ENCODE measurements around the gene GFRA1. TPM values are rescaled to one million over a fixed set of nuclear protein-coding genes. Genes with fewer than 3 reads are reported as not detected.

The GFRA1 gene
- total RNA-seq, 1 donor from 2014 or later = 7.3 TPM

- DNase-seq (ENCODE audit: missing footprints) (no peak), ATAC-seq (no peak)
- intact Hi-C loops (cut with DNase I) = no loop called here
These were observed 125.7 kb downstream of the GFRA1 start for GRCh38 chr10:116147147-116147905.

- no peak for ATAC-seq
These were observed 126.5 kb downstream of the GFRA1 start for GRCh38 chr10:116146372-116147140.

GRCh38 chr10:116143673-116144222, 129.3 kb downstream of the GFRA1 start:
- DNase-seq (ENCODE audit: missing footprints) (no peak), ATAC-seq (peak; percentile 84)
- intact Hi-C loops (cut with DNase I) = no loop called here

More at GRCh38 chr10:116146372-116147140, 126.5 kb downstream of the GFRA1 start:
- intact Hi-C loops (cut with DNase I) = no loop called here
- DNase-seq (ENCODE audit: missing footprints) = no peak

GRCh38 chr10:116141855-116142254, 131.2 kb downstream of the GFRA1 start:
- DNase-seq (ENCODE audit: missing footprints) = no peak
- intact Hi-C loops (cut with DNase I) = no loop called here
- no peak for ATAC-seq

- intact Hi-C loops (cut with DNase I) = no loop called here
- no peak for DNase-seq (ENCODE audit: missing footprints)
- ATAC-seq = no peak
These were observed 131.8 kb downstream of the GFRA1 start for GRCh38 chr10:116141246-116141645.

GRCh38 chr10:116139886-116140285, 133.1 kb downstream of the GFRA1 start:
- no peak for DNase-seq (ENCODE audit: missing footprints)
- intact Hi-C loops (cut with DNase I) = no loop called here
- no peak for ATAC-seq

- intact Hi-C loops (cut with DNase I) = no loop called here
- DNase-seq (ENCODE audit: missing footprints) = no peak
- no peak for ATAC-seq
These were observed 134.1 kb downstream of the GFRA1 start for GRCh38 chr10:116138897-116139296.

- ATAC-seq = no peak
- no peak for DNase-seq (ENCODE audit: missing footprints)
- intact Hi-C loops (cut with DNase I) = no loop called here
These were observed 136.7 kb downstream of the GFRA1 start for GRCh38 chr10:116136261-116136660.

GRCh38 chr10:116134322-116134721, 138.7 kb downstream of the GFRA1 start:
- ATAC-seq = no peak
- intact Hi-C loops (cut with DNase I) = no loop called here

GRCh38 chr10:116133634-116134033, 139.4 kb downstream of the GFRA1 start:
- intact Hi-C loops (cut with DNase I) = no loop called here
- no peak for ATAC-seq
- DNase-seq (ENCODE audit: missing footprints) = no peak

More at GRCh38 chr10:116134322-116134721, 138.7 kb downstream of the GFRA1 start:
- DNase-seq (ENCODE audit: missing footprints) = no peak

GRCh38 chr10:116132780-116133399, 140.1 kb downstream of the GFRA1 start:
- DNase-seq (ENCODE audit: missing footprints) = no peak
- intact Hi-C loops (cut with DNase I) = no loop called here
- no peak for ATAC-seq

GRCh38 chr10:116130006-116130405, 143.0 kb downstream of the GFRA1 start:
- intact Hi-C loops (cut with DNase I) = no loop called here
- ATAC-seq = no peak
- DNase-seq (ENCODE audit: missing footprints) = no peak

GRCh38 chr10:116126954-116127695, 145.9 kb downstream of the GFRA1 start:
- no peak for DNase-seq (ENCODE audit: missing footprints)
- intact Hi-C loops (cut with DNase I) = no loop called here
- no peak for ATAC-seq

- no peak for DNase-seq (ENCODE audit: missing footprints)
- intact Hi-C loops (cut with DNase I) = no loop called here
- ATAC-seq = no peak
These were observed 146.8 kb downstream of the GFRA1 start for GRCh38 chr10:116126239-116126638.

GRCh38 chr10:116125180-116125579, 147.8 kb downstream of the GFRA1 start:
- intact Hi-C loops (cut with DNase I) = no loop called here
- DNase-seq (ENCODE audit: missing footprints) (no peak), ATAC-seq (no peak)

- no peak for DNase-seq (ENCODE audit: missing footprints)
- ATAC-seq = no peak
- intact Hi-C loops (cut with DNase I) = no loop called here
These were observed 148.2 kb downstream of the GFRA1 start for GRCh38 chr10:116124777-116125176.

- ATAC-seq (no peak), DNase-seq (ENCODE audit: missing footprints) (no peak)
- intact Hi-C loops (cut with DNase I) = no loop called here
These were observed 150.3 kb downstream of the GFRA1 start for GRCh38 chr10:116122664-116123063.

- DNase-seq (ENCODE audit: missing footprints) = no peak
- intact Hi-C loops (cut with DNase I) = no loop called here
- no peak for ATAC-seq
These were observed 151.1 kb downstream of the GFRA1 start for GRCh38 chr10:116121640-116122525.

Measured in Right ventricle myocardium inferior (tissue), 1 donor.